H1 (cell line): ENCODE measurements around the gene BTBD10. TPM values are rescaled to one million over a fixed set of nuclear protein-coding genes. Genes with fewer than 3 reads are reported as not detected.

Source experiments
- CTCF ChIA-PET: fragments of 300-600 bp; sonication (Branson Sonifier 250); formaldehyde crosslinking; loops from one replicate; lab custom pipeline; 2021; ENCODE audit not compliant: partially characterized antibody; lab: Charles Lee
- POLR2A ChIA-PET: fragments of 300-600 bp; sonication (Branson Sonifier 250); formaldehyde crosslinking; loops from one replicate; lab custom pipeline; 2021; ENCODE audit warnings: inconsistent platforms; ENCODE audit not compliant: partially characterized antibody; lab: Charles Lee
- DNase-seq, 2 experiments: peaks; one replicate each; pipeline versions ENCODE4 v3.0.0 to v3.0.0-alpha.2; 2010 to 2022; ENCODE audit warnings: low spot score in 2 of 2, low read depth in 1 of 2, mixed read lengths in 1 of 2
- FAIRE-seq: peaks from 2 replicates; lab custom pipeline; 2011; peaks lifted over from hg19 to GRCh38; lab: Jason Lieb, UNC
- H2AFZ ChIP-seq: 2 replicates; pipeline ENCODE4 v1.8.1; 2012; ENCODE audit warnings: low read length, inconsistent platforms
- H2AK5ac ChIP-seq: 2 replicates; pipeline ENCODE4 v1.6.1; 2013; ENCODE audit warnings: low read depth, low read length
- H2BK120ac ChIP-seq: replicated peaks from 2 replicates; pipeline ENCODE3; 2013; ENCODE audit warnings: low read depth, low read length, inconsistent platforms
- H2BK12ac ChIP-seq: 2 replicates; pipeline ENCODE4 v1.6.1; 2013; ENCODE audit warnings: low read depth, low read length
- H2BK15ac ChIP-seq: 2 replicates; pipeline ENCODE4 v1.6.1; 2013; ENCODE audit warnings: low read length
- H2BK20ac ChIP-seq: 2 replicates; pipeline ENCODE4 v1.6.1; 2013; ENCODE audit warnings: low read length
- H2BK5ac ChIP-seq: 2 replicates; pipeline ENCODE4 v1.6.1; 2013; ENCODE audit warnings: low read depth, low read length
- H3K14ac ChIP-seq: 2 replicates; pipeline ENCODE4 v1.6.1; 2013; ENCODE audit warnings: inconsistent platforms; ENCODE audit not compliant: insufficient read length
- H3K18ac ChIP-seq: 2 replicates; pipeline ENCODE4 v1.6.1; 2013; ENCODE audit warnings: low read length; ENCODE audit errors: extremely low read depth
- H3K23ac ChIP-seq: 2 replicates; pipeline ENCODE4 v1.6.1; 2013; ENCODE audit warnings: inconsistent platforms; ENCODE audit not compliant: insufficient read length
- H3K23me2 ChIP-seq: 2 replicates; pipeline ENCODE4 v1.6.1; 2013; ENCODE audit warnings: low read depth, low read length
- H3K27ac ChIP-seq: 2 replicates; pipeline ENCODE4 v1.6.1; 2011; ENCODE audit warnings: low read depth, low read length, inconsistent platforms
- H3K27me3 ChIP-seq, 4 experiments: replicated peaks in 1 of 4; 1 replicate in 1 of 4; 2 replicates in 3 of 4; pipeline versions ENCODE4 v1.6.1 to v1.8.1; 2011 to 2013; ENCODE audit warnings: low read length in 3 of 4, mild to moderate bottlenecking in 3 of 4, inconsistent platforms in 2 of 4, mixed read lengths in 2 of 4, moderate library complexity in 1 of 4; ENCODE audit not compliant: control insufficient read depth in 3 of 4, insufficient read depth in 3 of 4; ENCODE audit errors: extremely low read depth in 1 of 4
- H3K36me3 ChIP-seq, 4 experiments: 2 replicates each; pipeline versions ENCODE4 v1.6.1 to v1.8.1; 2011 to 2013; ENCODE audit warnings: mild to moderate bottlenecking in 4 of 4, low read length in 3 of 4, moderate library complexity in 2 of 4, control low read depth in 1 of 4, inconsistent platforms in 1 of 4; ENCODE audit not compliant: insufficient read depth in 4 of 4, control insufficient read depth in 2 of 4
- H3K4ac ChIP-seq: replicated peaks from 2 replicates; pipeline ENCODE3; 2013; ENCODE audit warnings: low read length, low read depth, mixed read lengths, inconsistent platforms; ENCODE audit not compliant: insufficient read length
- H3K4me1 ChIP-seq, 4 experiments: replicated peaks in 1 of 4; 1 replicate in 1 of 4; 2 replicates in 3 of 4; pipeline versions ENCODE4 v1.6.1 to v1.8.1; 2011 to 2013; ENCODE audit warnings: low read length in 3 of 4, inconsistent platforms in 2 of 4, mixed read lengths in 1 of 4; ENCODE audit not compliant: insufficient read depth in 4 of 4, control insufficient read depth in 3 of 4
- H3K4me2 ChIP-seq, 2 experiments: 2 replicates each; pipeline versions ENCODE4 v1.6.1 to v1.8.1; 2011 to 2013; ENCODE audit warnings: low read depth in 2 of 2, low read length in 2 of 2, control low read depth in 1 of 2, inconsistent platforms in 1 of 2, mild to moderate bottlenecking in 1 of 2; ENCODE audit not compliant: insufficient read depth in 1 of 2
- H3K4me3 ChIP-seq, 4 experiments: fragments of 200-600, 300-600 bp in 1 of 4; sonication (generic), shearing (Covaris generic), sonication (Bioruptor Twin) in 1 of 4; 2 replicates each; pipeline versions ENCODE4 v1.5.1 to v1.8.1; 2011 to 2016; ENCODE audit warnings: low read length in 4 of 4, low read depth in 3 of 4, control low read depth in 2 of 4, inconsistent platforms in 2 of 4, mild to moderate bottlenecking in 2 of 4, mixed read lengths in 1 of 4, moderate library complexity in 1 of 4; ENCODE audit not compliant: insufficient read depth in 2 of 4; ENCODE audit errors: extremely low read depth in 1 of 4
- H3K56ac ChIP-seq: replicated peaks from 2 replicates; pipeline ENCODE3; 2013; ENCODE audit warnings: low read depth, mild to moderate bottlenecking, mixed read lengths, low read length, inconsistent platforms; ENCODE audit not compliant: insufficient read length
- H3K79me1 ChIP-seq: 2 replicates; pipeline ENCODE4 v1.6.1; 2013; ENCODE audit warnings: low read depth, low read length, control low read depth
- H3K79me2 ChIP-seq, 2 experiments: 2 replicates each; pipeline versions ENCODE4 v1.6.1 to v1.8.1; 2012 to 2013; ENCODE audit warnings: low read length in 2 of 2, mild to moderate bottlenecking in 2 of 2, inconsistent platforms in 1 of 2; ENCODE audit not compliant: insufficient read depth in 2 of 2, control insufficient read depth in 1 of 2
- H3K9ac ChIP-seq, 4 experiments: replicated peaks in 1 of 4; 1 replicate in 1 of 4; 2 replicates in 3 of 4; pipeline versions ENCODE4 v1.6.1 to v1.8.1; 2011 to 2013; ENCODE audit warnings: low read depth in 3 of 4, low read length in 3 of 4, control low read depth in 2 of 4, mild to moderate bottlenecking in 2 of 4, moderate library complexity in 2 of 4, inconsistent platforms in 1 of 4; ENCODE audit errors: extremely low read depth in 1 of 4
- H3K9me3 ChIP-seq, 2 experiments: 2 replicates each; pipeline versions ENCODE4 v1.6.1 to v1.8.1; 2012 to 2013; ENCODE audit warnings: mild to moderate bottlenecking in 2 of 2, moderate library complexity in 2 of 2, control low read depth in 1 of 2, inconsistent platforms in 1 of 2, low read depth in 1 of 2, low read length in 1 of 2, mixed read lengths in 1 of 2; ENCODE audit not compliant: insufficient read depth in 2 of 2
- H4K20me1 ChIP-seq, 2 experiments: replicated peaks in 1 of 2; 2 replicates each; pipeline versions ENCODE3 to v1.8.1; 2011 to 2013; ENCODE audit warnings: inconsistent platforms in 2 of 2, low read length in 2 of 2, mild to moderate bottlenecking in 1 of 2; ENCODE audit not compliant: insufficient read depth in 2 of 2, control insufficient read depth in 1 of 2
- H4K5ac ChIP-seq: 2 replicates; pipeline ENCODE4 v1.6.1; 2013; ENCODE audit warnings: low read length, low read depth, mixed read lengths, inconsistent platforms; ENCODE audit not compliant: insufficient read length
- H4K8ac ChIP-seq: 2 replicates; pipeline ENCODE4 v1.8.0; 2013; ENCODE audit warnings: mild to moderate bottlenecking, moderate library complexity, low read length, inconsistent platforms; ENCODE audit not compliant: insufficient read depth; ENCODE audit errors: extremely low read depth
- H4K91ac ChIP-seq: replicated peaks from 2 replicates; pipeline ENCODE3; 2013; ENCODE audit warnings: low read length, mixed read lengths, inconsistent platforms; ENCODE audit not compliant: insufficient read length
- ATF2 ChIP-seq: IDR thresholded peaks from 2 replicates; pipeline ENCODE4 v1.6.1; 2012; ENCODE audit warnings: low read length, inconsistent platforms
- CHD2 ChIP-seq: IDR thresholded peaks from 2 replicates; pipeline ENCODE4 v1.6.1; 2012; ENCODE audit warnings: low read length, improper control_type of control experiment
- CREB1 ChIP-seq: IDR thresholded peaks from 2 replicates; pipeline ENCODE4 v1.6.1; 2012; ENCODE audit warnings: inconsistent platforms
- EZH2 ChIP-seq: fragments of 200-600 bp; sonication (generic); IDR thresholded peaks from 2 replicates; pipeline ENCODE4 v1.7.1; 2012; ENCODE audit warnings: low read depth, mild to moderate bottlenecking, moderate library complexity, low read length, inconsistent platforms; ENCODE audit not compliant: severe bottlenecking
- GABPA ChIP-seq: IDR thresholded peaks from 2 replicates; pipeline ENCODE4 v1.6.1; 2011; ENCODE audit warnings: mild to moderate bottlenecking, low read length, moderate library complexity, borderline replicate concordance; ENCODE audit not compliant: insufficient read depth
- KDM1A ChIP-seq: fragments of 200-600, 300-600 bp; sonication (generic); IDR thresholded peaks from 2 replicates; pipeline ENCODE4 v1.7.1; 2016; ENCODE audit warnings: mild to moderate bottlenecking, low read length, borderline replicate concordance
- NRF1 ChIP-seq: IDR thresholded peaks from 2 replicates; pipeline ENCODE4 v1.6.1; 2011; ENCODE audit warnings: mild to moderate bottlenecking, low read depth, low read length, improper control_type of control experiment
- RFX5 ChIP-seq: IDR thresholded peaks from 2 replicates; pipeline ENCODE4 v1.6.1; 2011; ENCODE audit warnings: low read depth, low read length, improper control_type of control experiment, borderline replicate concordance
- SIRT6 ChIP-seq: IDR thresholded peaks from one replicate; pipeline ENCODE4 v1.7.1; 2012; ENCODE audit warnings: low read length, inconsistent platforms
- SP1 ChIP-seq: IDR thresholded peaks from 2 replicates; pipeline ENCODE4 v1.6.1; 2011; ENCODE audit warnings: low read depth, low read length
- SP2 ChIP-seq: IDR thresholded peaks from 2 replicates; pipeline ENCODE4 v1.6.1; 2012; ENCODE audit warnings: mild to moderate bottlenecking, low read length, inconsistent platforms
- SP4 ChIP-seq: IDR thresholded peaks from 2 replicates; pipeline ENCODE4 v1.6.1; 2012; ENCODE audit warnings: low read length, inconsistent platforms
- SRF ChIP-seq: IDR thresholded peaks from 2 replicates; pipeline ENCODE4 v1.6.1; 2011; ENCODE audit warnings: mild to moderate bottlenecking, low read depth, low read length, moderate library complexity
- TBP ChIP-seq: IDR thresholded peaks from 2 replicates; pipeline ENCODE4 v1.6.1; 2011; ENCODE audit warnings: low read depth, low read length, improper control_type of control experiment
- TEAD4 ChIP-seq: IDR thresholded peaks from 2 replicates; pipeline ENCODE4 v1.6.1; 2012; ENCODE audit warnings: low read depth, low read length, inconsistent platforms, mixed read lengths
- WGBS, 2 experiments: shearing (Covaris generic) in 1 of 2; methylation state at CpG; one replicate each; pipeline versions ENCODE4 v1.1.6 to v1.1.7; 2013 to 2015; ENCODE audit warnings: low lambda C conversion rate in 2 of 2, mixed read lengths in 2 of 2, inconsistent platforms in 1 of 2, low coverage in 1 of 2, missing lambda C conversion rate in 1 of 2; ENCODE audit not compliant: insufficient replicate concordance in 2 of 2, insufficient coverage in 1 of 2, insufficient read length in 1 of 2; ENCODE audit errors: extremely low coverage in 1 of 2, missing lambda C conversion rate in 1 of 2; 5-methylcytosine and 5-hydroxymethylcytosine counted together
- polyA plus RNA-seq, 7 experiments: library from polyadenylated mRNA; depleted of rRNA in 3 of 7; stranded (reverse) in 5 of 7; unstranded in 2 of 7; fragments of >200 nt in 5 of 7; fragments of 200-250 nt in 2 of 7; gene quantifications; 1 replicate in 5 of 7; 2 replicates in 1 of 7; 4 replicates in 1 of 7; pipeline versions ENCODE4 v1.2.1 to v1.2.3, GENCODE V29; 2011 to 2013; ENCODE audit warnings: missing spikeins in 2 of 7, mixed read lengths in 2 of 7
- total RNA-seq: library from RNA; stranded (reverse); fragmentation: NEBNext Ultra II Directional; extraction: Animal tissue kit (Norgen Biotek cat#: 25700); gene quantifications from 2 replicates; pipeline ENCODE4 v1.2.1, GENCODE V29; 2021

The BTBD10 gene
- total and polyA plus RNA-seq, 2 of the 8 experiments (the other 6 are each of a cell fraction or from before 2014, with no cell fraction given) = 13.8 to 22.2 TPM

- 95% methylated on average over 2 of the region's 2 CpGs; no CpG with 5 or more reads in 1 of the 2 experiments for WGBS, 2 experiments
- TF ChIP-seq SRF (no peak), TEAD4 (no peak), RFX5 (no peak), CHD2 (no peak), NRF1 (no peak), EZH2 (no peak), TBP (no peak), KDM1A (no peak), SP1 (no peak), ATF2 (no peak), SP4 (no peak), CREB1 (no peak), SIRT6 (no peak), SP2 (no peak), GABPA (no peak)
Measured at GRCh38 chr11:13380731-13381130, 82.3 kb downstream of the BTBD10 start.

More at GRCh38 chr11:13380731-13381130, 82.3 kb downstream of the BTBD10 start:
- H3K9me3 ChIP-seq = no peaks in the 10 kb centered on the region
- ChIA-PET CTCF (interaction anchor here (0.8 to 9.4 kb wide), 9 partner anchors 8 to 197 kb away, joined by 3 to 129 read pairs (median 3); no protein-coding TSS in a partner anchor), POLR2A (no interaction called here)
- no peak overlapping the region for H3K4me3 ChIP-seq
- no peaks in the 10 kb centered on the region for H3K79me2 ChIP-seq
- FAIRE-seq = no peak
- H2AFZ ChIP-seq = no peak overlapping the region
- no peak overlapping the region for H3K9ac ChIP-seq
- H3K4ac ChIP-seq = no peak overlapping the region
- no peak overlapping the region for H3K23ac ChIP-seq
- no peak overlapping the region for H4K8ac ChIP-seq
- H3K14ac ChIP-seq = no peak overlapping the region
- no peak overlapping the region for H4K91ac ChIP-seq
- H2BK15ac ChIP-seq = no peak overlapping the region
- H3K4me1 ChIP-seq = no peaks in the 10 kb centered on the region; a peak in 1 of 7 replicates
- peaks cover 0 to 4% (median 0%) of the 10 kb centered on the region in 4 experiments; a peak in 1 of 8 replicates for H3K36me3 ChIP-seq
- H3K23me2 ChIP-seq = no peaks in the 10 kb centered on the region
- H4K5ac ChIP-seq = no peak overlapping the region
- no peak overlapping the region for H3K56ac ChIP-seq
- no peaks in the 10 kb centered on the region for H3K27me3 ChIP-seq
- H3K18ac ChIP-seq = no peak overlapping the region
- H2BK20ac ChIP-seq = no peak overlapping the region
- H2BK12ac ChIP-seq = no peak overlapping the region
- no peak for DNase-seq
- H4K20me1 ChIP-seq = no peaks in the 10 kb centered on the region
- H2AK5ac ChIP-seq = no peak overlapping the region
- H3K4me2 ChIP-seq = no peak overlapping the region
- no peak overlapping the region for H3K27ac ChIP-seq
- no peak overlapping the region for H2BK5ac ChIP-seq
- no peak overlapping the region for H2BK120ac ChIP-seq
- H3K79me1 ChIP-seq = no peaks in the 10 kb centered on the region
